ENCODE measurements around the gene SWT1.
"Not testable (repeated sequence)": the region's sequence is repeated elsewhere in the genome, so short reads cannot be mapped to it uniquely, and the experiment has no call there.

SWT1 gene

DNA sequence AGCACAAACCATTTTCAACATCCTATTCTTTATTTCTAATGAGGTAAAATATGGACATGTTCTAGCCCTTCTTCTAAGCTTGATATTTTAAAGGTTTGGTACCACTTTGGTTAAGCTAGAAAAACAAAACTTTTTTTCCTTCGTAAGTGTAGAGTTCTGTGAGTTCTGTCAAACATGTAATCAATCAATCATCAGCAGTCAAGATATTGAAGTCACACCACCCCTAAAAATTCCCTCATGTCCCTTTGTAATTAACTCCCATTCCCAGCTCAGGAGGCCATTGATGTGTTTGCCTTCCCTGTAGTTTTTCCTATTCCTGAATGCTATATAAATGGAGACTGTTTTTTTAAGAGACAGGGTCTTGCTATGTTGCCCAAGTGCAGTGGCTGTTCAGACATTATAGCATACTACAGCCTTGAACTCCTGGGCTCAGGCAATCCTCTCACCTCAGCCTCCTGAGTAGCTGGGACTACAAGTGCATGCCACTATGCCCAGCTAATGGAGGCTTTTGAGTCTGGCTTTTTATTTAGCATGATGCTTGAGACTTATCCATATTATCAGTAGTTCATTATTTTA, 137.1 kb downstream of the SWT1 start:
- no peak for DNase-seq

DNA sequence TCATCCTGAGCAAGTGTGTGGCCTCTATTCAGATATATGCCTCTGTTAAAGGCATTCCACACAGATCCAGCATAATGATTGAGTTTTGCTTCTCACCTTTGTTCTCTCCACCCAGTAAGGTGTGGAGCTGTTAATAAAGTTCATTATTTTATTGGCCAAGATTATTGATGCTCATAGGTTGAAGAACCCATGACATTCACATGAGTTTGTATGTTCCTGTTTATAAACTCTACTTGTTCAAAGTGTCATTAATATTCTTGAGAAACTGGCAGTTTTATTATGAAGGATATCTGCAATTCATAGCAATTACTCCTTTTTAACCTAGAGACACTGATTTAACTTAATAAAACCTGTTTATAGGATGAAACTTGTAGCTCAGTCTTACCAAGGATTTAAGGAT, 138.1 kb downstream of the SWT1 start:
- no peak for DNase-seq

DNA sequence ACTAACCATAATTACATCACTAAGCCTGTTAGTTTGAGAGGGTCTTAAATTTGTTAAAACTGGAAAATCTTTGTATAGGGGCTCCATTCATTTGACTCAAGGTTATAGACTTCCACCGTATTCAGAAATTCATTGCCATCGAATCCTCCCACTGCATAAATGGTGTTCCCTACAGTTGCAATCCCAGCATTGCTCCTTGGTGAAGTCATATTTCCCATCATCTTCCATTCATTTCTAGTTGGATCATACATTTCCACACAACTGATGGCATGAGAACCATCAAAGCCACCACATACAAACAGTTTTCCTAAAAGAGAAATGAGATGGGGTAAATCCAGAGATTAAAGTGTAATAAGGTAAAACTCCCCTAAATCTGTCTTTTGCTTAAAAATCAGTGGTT, 141.0 kb downstream of the SWT1 start:
- DNase-seq = no peak

DNA sequence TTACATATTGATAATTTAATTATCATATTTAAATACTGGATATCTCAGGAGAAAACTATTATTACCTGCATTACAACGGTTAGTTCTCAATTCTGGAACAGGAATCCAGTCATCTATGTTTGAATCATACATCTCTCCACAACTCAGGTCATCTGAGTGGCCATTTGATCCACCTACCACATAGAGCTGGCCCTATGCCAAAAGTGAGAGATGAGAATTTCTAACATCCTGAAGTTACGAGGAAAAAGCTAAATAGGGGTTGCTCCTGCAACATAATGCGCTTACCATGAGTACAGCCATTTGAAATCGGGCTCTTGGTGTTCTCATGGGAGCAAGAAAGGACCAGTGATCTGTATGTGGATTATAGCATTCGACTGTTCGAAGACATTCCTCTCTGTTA, 143.2 kb downstream of the SWT1 start:
- DNase-seq = no peak

DNA sequence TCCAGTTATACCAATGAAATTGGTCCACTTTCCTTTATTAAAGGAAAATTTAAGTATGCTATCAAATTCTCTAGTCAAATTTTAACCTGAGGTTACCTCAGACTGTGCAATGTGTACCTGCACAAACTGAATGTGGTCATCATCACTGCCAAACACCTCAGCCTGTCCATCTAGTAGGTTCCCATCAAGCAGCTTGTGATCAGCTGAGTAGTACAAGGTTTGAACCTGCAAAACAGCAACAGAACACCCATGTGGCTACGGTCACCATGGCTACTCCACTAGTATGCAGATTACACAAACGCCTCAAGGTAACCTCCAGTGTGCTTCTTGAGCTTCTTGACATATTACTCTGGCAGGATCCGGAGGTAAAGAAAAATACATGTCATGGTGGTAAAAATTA, 148.5 kb downstream of the SWT1 start:
- DNase-seq = no peak

DNA sequence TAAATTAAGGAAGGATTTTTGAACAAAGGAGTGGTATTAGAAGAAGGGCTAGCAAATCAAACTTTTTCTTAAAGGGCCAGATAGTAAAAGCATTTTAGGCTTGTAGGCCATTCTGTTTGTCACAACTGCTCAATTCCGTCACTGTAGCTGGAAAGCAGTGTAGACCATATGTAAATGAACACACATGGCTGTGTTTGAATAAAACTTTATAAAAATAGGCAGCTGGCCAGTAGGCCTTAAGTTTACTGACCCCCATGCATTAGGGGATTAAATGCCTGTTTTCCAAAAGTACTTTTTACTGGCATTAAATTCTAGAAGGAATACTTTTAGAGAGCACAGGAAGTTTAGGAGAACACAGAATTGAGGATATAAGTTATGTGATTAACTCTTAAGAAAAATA, 151.2 kb downstream of the SWT1 start:
- DNase-seq = no peak

DNA sequence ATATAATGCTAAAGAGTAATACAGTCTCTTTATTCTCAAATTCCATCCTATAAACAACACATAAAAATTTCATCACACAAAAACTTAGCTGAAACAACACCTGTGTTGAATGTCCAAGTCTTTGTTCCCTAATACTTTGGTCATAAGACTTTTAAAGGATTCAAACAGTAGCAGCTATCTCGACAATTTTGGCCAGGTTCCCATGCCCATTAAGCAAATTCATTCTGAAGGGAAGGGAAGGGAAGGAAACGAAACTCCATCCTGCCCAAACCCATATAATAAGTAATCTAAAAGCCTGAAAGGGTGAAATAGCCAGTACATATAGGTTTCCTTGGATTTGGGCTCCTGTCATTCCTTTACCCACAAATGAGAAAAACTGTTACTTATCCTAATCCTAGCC, 152.6 kb downstream of the SWT1 start:
- DNase-seq = no peak

DNA sequence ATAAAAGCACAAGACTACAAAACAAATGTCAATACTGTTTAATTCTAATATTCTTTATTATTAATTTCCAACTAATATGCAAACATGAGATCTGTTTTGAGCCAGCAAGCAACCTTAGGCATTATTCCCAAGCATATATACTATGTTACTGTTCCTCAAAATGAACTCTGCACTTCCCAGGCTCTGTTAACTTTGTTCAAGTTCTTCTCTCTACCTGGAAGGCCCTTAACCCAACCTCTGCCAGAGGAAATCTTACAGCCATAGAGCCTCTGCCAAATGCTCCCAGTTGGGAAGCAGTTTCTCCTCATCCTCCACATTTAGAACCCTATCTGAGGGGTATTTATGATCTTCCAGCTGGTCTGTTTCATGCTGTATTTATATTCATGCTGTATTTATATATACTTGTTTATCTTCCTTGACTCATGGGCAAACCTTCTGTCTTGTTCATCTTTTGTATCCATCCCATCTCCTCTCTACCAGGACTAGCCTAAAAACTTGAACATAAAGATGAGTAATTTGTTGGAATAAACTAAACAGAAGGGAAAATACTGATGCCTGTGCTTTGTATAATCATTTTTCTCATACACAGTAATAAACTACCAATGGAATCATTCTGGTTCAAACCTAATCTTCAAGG, 154.7 kb downstream of the SWT1 start:
- DNase-seq = no peak

DNA sequence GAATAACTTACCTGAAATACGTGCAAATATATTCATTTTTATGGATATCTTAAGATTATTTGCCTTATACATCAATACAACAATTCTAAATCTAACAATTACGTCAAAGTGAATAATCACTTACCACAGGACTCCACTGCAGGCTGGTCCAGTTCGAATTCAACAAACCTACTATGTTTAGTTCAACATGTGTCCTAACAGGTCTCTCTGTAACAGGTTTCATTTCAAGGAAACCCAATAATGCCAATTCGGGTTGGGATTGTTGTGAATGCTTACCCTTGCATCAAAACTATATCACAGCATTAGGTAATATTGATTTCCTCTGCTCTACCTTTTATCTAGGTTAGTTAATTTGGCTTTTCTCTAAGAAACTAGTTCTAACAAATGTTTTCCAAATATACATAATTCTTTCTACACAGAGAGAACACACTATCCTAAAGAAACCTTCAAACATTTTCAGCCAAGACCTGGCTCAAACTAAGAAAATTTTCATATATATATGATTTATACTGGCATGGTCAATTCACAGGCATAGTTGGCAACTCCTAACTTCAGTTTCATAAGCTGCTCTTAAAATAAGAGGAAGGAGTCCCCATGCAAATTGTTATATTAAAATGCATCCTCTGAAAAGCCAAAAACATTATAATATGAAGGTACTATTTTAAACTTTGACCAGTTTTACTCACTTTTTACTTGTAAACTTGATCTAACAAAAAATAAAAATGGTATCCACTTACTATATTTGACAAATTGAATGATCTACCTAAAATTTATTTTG, 155.6 kb downstream of the SWT1 start:
- DNase-seq = no peak

DNA sequence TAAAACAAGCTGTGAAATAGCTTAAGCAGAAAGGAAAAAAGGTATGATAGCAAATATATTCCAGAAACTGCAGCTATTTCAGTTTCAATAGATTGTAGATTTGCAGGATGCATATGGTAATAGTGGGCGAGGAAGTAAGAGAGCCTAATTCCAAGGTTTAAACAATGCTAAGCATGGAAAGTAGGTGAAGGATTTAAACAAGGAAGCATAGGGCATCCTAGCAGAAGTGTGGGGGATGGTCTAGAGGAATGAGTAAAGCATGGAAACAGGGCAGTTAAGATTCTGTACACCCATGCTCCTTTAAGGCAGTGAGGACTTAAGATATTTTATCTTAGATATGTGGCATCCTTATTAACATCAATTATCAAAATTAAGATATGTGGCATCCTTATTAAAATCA, 157.4 kb downstream of the SWT1 start:
- DNase-seq = no peak

DNA sequence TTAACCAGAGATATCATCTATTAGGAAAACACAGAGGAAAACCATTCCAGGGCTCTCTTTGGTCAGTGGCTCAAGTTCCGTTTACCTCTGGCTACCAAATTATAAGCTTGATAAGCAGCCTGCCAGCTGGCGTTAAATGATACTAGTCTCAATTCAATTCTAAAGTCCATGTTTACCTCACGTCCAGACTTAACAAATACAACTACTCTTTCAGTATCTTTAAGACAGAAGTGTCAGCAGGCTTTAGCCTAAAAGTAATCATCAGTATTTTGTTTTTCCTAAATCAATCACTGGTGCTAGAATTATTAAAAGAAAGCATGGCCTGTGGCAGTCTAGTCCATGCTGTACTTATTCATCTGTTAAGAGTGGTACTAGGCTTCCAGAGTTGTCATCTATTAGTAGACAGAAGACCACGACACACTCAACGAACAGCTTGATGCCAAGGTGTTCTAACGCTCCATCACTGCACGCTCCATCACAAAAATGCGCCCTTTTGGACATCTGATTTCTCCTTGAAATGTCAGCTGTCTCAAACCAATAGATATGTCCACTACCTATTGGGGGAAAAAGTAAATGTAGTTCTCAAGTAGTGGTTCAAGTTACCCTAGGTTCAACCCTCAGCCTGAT, 158.6 kb downstream of the SWT1 start:
- no peak for DNase-seq

DNA sequence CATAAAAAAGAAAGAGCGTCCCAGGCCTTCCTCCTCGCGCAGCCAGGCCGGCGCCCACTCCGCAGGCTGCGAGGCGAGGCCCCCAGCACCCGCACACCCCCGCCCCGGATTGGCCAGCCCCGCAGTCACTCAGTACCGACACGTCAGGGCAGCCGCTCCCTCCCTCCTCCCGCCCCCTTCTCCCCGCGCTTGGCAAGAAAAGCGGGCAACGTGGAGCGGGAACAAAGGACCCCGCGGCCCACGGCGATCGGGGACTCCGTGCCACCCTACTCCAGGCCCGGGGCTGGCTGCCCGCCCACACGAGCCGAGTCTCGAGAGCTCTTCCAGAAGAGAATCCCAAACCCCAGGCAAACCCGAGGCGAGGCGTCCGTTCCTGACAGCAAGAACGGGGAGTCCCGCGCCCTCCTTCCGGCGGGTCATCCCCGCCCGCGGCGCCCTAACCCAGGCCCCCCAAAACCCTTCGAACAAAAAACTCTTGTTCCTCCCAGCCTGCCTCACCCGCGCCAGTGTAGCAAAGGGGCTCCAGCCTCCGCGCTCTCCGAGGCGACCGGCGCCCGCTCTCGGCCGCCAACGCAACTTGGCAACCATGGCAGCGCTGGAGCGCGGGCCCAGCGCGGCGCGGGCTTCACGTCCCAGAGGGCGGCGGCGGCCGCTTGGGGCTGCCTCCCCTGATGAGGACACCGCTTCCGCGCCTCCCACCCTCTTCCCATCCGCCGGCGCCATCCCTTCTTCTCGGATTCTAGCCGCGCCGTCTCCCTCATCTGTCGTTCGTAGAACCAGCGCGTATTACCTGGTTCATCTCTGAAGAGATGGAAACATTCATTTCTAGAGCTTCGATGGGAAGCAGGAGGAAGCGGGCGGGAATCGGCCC, 159.4 kb downstream of the SWT1 start:
- peak; percentile 92 for DNase-seq

DNA sequence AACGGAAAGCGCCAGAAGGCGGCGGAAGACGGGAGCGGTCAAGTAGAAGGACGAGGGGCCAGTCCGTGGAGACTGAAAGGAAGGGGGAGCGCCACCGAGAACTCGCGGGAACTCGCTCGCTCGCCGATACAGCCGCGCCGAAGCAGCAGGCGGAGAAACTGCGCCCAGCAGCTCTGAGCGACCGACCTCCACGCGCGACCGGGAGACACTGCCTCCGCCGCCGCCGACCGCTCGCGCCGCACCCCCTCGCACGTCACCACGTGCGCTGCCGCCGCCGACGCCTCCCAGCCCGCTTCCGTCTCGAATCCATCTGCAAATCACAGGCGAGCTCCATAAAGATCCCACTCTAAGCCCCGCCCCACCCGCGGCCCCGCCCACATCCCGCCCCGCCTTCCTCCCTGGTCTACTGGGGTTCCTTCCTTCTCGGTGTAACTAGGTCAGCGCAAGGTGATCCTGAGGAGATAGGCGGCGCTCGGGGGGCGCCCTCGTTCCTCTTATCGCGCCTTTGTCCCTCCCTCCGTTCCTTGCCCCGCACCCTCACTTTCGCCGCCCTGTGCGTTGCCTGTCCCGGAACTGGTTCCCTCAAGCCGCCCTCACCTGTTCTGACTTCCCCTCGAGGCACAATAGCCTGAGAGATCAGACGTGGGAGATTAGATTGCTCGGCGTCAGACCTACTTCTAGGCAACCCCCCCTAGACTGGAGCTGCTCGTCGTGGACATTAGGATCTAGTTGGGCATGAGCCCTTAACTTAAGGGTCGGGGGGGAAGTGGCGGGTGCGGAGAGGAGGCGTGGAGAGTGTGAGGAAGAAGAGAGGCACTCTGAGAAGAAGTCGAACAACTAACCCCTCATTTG, 160.3 kb downstream of the SWT1 start, which contains the start of gene IVNS1ABP:
Gene IVNS1ABP (minus strand): TSS at position 210 of the 852 bp plus-strand sequence. CDS start 7,750 bp downstream, outside the sequence.
- peak; percentile 94 for DNase-seq

DNA sequence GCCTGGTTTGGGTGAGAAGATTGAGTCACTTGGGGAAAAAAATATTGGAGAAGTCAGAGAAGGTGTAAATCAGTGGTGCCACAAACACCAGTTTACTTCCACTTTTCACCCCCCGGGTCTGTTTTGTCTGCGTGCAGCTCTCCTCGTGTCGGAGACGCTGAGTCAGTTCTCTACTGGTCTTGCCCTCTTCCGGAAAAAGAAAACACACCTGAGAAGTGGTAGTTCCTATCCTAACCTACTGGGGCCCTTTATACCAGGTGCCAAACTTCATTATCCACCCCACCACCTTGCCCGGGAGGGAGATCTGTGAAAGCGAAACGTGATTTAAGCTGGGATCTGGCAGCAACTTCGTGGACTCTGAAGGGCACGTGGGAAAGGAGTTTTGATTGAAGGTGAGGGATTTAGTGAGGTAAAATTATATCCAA, 160.9 kb downstream of the SWT1 start:
- peak; percentile 75 for DNase-seq

DNA sequence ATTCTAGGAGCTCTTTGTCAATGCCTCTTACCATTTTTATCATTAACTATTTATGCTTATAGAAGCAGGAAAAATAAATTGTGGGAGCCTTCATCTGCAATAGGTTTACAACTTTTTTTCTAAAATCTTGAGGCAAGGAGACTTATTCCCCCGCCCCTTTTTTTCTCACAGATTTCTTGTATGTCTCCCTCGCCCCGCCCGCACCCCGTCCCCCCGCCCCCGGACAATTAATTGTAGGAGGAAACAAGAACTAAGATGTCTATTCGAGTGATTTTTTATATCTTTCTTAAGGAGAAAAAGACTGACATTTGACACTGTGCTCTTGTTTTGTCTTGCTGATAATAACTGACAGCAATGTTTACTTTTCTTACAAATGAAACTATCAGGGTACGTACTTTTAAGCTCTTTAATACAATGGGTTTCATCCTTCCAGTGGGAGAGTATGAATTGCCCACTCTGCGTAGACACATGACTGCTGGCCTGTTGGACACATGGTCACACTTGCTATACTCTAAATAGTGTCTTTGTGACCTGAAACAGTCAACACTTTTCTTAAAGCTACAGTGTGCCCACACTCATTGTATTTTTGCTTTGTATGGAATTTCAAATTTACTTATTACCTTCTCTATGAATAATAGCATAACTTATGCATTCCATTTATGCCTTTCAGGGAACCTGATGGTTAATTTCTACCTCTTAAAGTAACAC, 161.6 kb downstream of the SWT1 start:
- DNase-seq = no peak

DNA sequence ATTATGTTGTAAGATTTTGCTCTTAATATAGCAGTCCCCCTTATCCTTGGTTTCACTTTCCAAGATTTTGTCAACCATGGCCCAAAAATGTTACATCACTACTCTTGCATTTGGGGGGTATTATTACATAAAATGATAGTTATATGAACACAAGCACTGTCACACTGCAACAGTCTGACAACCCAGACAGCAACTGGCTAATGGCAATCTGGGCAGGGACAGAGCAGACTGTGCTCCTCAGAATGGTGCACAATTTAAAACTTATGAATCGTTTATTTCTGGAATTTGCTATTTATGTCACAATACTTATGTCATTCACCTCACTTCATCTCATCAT, 162.1 kb downstream of the SWT1 start:
- no peak for DNase-seq

DNA sequence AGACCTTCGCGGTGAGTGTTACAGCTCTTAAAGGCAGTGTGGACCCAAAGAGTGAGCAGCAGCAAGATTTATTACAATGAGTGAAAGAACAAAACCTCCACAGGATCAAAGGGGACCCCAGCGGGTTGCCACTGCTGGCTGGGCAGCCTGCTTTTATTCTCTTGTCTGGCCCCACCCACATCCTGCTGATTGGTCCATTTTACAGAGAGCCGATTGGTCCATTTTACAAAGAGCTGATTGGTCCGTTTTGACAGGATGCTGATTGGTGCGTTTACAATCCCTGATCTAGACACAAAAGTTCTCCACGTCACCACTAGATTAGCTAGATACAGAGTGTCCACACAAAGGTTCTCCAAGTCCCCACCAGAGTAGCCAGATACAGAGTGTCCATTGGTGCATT, 164.1 kb downstream of the SWT1 start:
- DNase-seq = not testable (repeated sequence)

DNA sequence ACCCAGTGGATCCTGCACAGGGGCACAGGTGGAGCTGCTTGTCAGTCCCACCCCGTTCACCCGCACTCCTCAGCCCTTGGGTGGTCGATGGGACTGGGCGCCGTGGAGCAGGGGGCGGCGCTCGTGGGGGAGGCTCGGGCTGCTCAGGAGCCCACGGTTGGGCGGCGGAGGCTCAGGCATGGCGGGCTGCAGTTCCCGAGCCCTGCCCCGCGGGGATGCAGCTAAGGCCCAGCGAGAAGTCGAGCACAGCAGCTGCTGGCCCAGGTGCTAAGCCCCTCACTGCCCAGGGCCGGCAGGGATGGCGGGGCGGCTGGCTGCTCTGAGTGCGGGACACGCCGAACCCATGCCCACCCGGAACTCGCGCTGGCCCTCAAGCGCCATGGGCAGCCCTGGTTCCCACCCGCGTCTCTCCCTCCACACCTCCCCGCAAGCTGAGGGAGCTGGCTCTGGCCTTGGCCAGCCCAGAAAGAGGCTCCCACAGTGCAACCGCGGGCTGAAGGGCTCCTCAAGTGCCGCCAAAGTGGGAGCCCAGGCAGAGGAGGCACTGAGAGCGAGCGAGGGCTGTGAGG, 164.8 kb downstream of the SWT1 start:
- DNase-seq = not testable (repeated sequence)

DNA sequence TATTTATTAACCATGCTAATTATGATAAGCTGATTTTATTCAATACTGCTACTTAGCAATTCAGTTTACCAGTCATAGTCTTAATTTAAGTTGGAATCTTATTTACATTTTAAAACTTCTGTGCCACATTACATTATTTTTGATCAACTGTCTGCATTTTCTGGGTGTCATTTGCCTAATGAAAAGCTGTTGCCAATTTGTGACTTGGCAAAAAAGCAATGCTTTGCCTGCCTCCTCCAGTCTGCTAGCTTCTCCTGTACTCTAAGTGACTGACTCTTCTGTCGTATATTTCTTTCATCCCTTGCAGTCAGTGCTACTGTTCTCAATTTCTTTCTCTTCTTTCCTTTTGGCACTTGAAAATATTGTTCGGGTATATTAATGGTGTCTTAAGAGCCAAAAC, 165.7 kb downstream of the SWT1 start:
- DNase-seq = no peak

DNA sequence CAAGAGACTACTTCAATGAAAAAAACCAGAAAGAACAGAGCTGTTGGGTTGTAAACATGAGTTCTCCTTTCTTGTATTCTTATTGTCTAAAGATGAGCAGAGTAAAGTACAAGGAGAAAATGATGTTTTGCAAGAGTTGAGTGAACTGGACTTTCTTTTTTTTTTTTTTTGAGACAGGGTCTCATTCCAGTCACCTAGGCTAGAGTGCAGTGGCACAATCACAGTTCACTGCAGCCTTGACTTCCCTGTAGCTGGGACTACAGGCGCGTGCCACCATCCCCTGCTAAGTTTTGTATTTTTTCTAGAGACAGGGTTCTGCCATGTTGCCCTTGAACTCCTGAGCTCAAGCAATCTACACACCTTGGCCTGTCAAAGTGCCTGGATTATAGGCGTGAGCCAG, 167.2 kb downstream of the SWT1 start:
- DNase-seq = no peak

DNA sequence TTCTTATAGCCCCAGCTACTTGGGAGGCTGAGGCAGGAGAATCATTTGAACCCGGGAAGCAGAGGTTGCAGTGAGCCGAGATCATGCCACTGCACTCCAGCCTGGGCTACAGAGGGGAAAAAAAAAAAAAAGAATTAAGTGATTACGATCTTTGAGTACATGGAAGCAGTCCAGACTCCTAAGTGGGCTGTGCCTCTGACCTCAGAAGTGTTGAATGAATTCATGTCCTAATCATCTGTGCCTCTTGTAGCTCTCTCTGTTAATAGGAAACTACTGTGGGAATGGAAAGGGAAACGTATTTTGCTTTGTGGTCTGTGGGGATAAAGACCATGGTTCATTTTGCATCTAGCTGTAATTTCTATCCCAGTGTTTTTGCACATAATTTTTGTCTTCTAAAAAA, 168.4 kb downstream of the SWT1 start:
- no peak for DNase-seq

Measured in activated CD8-positive, alpha-beta memory T cell treated with anti-CD3 and anti-CD28 coated beads, Interleukin-2, amount 50 U/mL, for 4 hours (primary cell).